ENCODE measurements around the gene ENC1.

DNA sequence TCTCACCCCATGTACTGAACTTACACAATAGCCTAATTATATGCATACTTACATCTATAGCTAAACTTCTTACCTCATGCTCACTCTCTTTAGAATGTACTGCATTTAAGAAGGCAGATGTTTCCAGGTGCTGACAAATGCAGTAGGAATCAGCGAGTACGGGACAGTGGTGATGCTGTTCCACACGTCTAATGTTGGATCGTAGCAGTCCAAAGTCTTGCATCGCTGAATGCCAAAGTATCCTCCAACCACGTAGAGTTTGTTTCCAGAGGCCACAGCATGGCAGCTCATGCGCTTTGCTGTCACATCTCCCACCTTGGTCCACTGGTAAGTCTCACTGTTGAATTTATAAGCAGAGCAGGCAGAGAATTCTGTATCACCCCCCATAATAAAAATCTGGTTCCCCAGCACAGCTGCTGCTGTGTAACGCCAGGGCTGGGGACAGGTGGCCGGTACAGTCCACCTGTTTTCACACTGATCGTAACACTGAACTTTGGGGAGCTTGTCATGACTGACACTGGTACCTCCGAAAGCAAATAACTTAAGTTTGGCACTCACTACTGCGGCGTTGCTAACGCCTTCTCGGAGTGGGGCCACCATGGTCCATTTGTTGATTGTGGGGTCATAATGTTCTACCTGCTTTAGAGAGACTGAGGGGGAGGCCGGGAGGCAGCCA, 5.8 kb downstream of the ENC1 start:
- TF ChIP-seq, protein P1, sequence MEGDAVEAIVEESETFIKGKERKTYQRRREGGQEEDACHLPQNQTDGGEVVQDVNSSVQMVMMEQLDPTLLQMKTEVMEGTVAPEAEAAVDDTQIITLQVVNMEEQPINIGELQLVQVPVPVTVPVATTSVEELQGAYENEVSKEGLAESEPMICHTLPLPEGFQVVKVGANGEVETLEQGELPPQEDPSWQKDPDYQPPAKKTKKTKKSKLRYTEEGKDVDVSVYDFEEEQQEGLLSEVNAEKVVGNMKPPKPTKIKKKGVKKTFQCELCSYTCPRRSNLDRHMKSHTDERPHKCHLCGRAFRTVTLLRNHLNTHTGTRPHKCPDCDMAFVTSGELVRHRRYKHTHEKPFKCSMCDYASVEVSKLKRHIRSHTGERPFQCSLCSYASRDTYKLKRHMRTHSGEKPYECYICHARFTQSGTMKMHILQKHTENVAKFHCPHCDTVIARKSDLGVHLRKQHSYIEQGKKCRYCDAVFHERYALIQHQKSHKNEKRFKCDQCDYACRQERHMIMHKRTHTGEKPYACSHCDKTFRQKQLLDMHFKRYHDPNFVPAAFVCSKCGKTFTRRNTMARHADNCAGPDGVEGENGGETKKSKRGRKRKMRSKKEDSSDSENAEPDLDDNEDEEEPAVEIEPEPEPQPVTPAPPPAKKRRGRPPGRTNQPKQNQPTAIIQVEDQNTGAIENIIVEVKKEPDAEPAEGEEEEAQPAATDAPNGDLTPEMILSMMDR (optimal IDR thresholded peaks at IDR 0.05 in 1 of 3, IDR thresholded peaks at IDR 0.05 in 1 of 3, conservative IDR thresholded peaks at IDR 0.05 in 1 of 3; ENCODE audit: extremely low read depth in 1 of 3, insufficient read depth in 2 of 3, low read length in 3 of 3), result no peak
- TF ChIP-seq EZH2 (IDR thresholded peaks at IDR 0.05; ENCODE audit: low read length), result no peak
